Esophagus squamous epithelium (tissue), 4 donors: ENCODE results near the gene HERC3.

Source experiments
- CTCF ChIP-seq, 6 experiments: fragments of 450-650 bp in 4 of 6; fragments of 200-600 bp in 2 of 6; sonication (generic) in 2 of 6; IDR thresholded peaks; one replicate each; pipeline ENCODE4 v1.5.1; 2016 to 2019; ENCODE audit warnings: antibody characterized with exemption in 6 of 6, mild to moderate bottlenecking in 4 of 6, moderate library complexity in 4 of 6
- POLR2A ChIP-seq, 4 donors: fragments of 450-650 bp; IDR thresholded peaks; one replicate each; pipeline ENCODE4 v1.6.1; 2017; ENCODE audit warnings: antibody characterized with exemption in 4 of 4, mild to moderate bottlenecking in 4 of 4, moderate library complexity in 3 of 4

- no peak for TF ChIP-seq CTCF (IDR thresholded peaks at IDR 0.05)
- no peak for TF ChIP-seq POLR2A (IDR thresholded peaks at IDR 0.05)
These were observed 61.2 kb downstream of the HERC3 start for GRCh38 chr4:88653371-88653946.
